Spinal cord (tissue), 10 donors: Measurements from ENCODE around the gene PDZD2. TPM values are rescaled to one million over a fixed set of nuclear protein-coding genes. Genes with fewer than 3 reads are reported as not detected.

Experiments used
- DNase-seq, 6 donors: peaks; one replicate each; pipeline versions ENCODE4 v3.0.0 to v3.0.0-alpha.2; 2013 to 2015; ENCODE audit warnings: low spot score in 6 of 6, low read depth in 4 of 6
- H3K27ac ChIP-seq: one replicate; pipeline ENCODE4 v1.5.1; 2013; ENCODE audit warnings: low read depth, low read length, control low read depth
- H3K27me3 ChIP-seq: one replicate; pipeline ENCODE4 v1.6.1; 2013; ENCODE audit warnings: low read length; ENCODE audit not compliant: control insufficient read depth, insufficient read depth
- H3K36me3 ChIP-seq: one replicate; pipeline ENCODE4 v1.6.1; 2013; ENCODE audit warnings: low read length; ENCODE audit not compliant: control insufficient read depth, insufficient read depth
- H3K4me1 ChIP-seq: one replicate; pipeline ENCODE4 v1.6.1; 2013; ENCODE audit warnings: low read length; ENCODE audit not compliant: control insufficient read depth, insufficient read depth
- H3K4me3 ChIP-seq: one replicate; pipeline ENCODE4 v1.5.1; 2013; ENCODE audit warnings: low read depth, low read length, control low read depth
- H3K9me3 ChIP-seq: one replicate; pipeline ENCODE4 v1.6.1; 2013; ENCODE audit warnings: low read length; ENCODE audit not compliant: control insufficient read depth, insufficient read depth
- WGBS: methylation state at CpG from one replicate; pipeline ENCODE4 v1.1.5; 2013; ENCODE audit warnings: missing lambda C conversion rate; ENCODE audit not compliant: insufficient coverage; 5-methylcytosine and 5-hydroxymethylcytosine counted together
- polyA plus RNA-seq, 2 donors: library from polyadenylated mRNA; unstranded; fragments of 120-200 nt; gene quantifications; one replicate each; pipeline ENCODE4 v1.2.1, GENCODE V29; 2013; ENCODE audit not compliant: insufficient read length in 2 of 2
- total RNA-seq, 2 donors: library from RNA; depleted of rRNA in 1 of 2; stranded (reverse); fragments of 120-200 nt in 1 of 2; fragments of >200 nt in 1 of 2; gene quantifications; one replicate each; pipeline versions ENCODE4 v1.2.3 to v1.2.4, GENCODE V29; 2013 to 2014
- donor health status: healthy.

The PDZD2 gene
- total and polyA plus RNA-seq, 4 donors = 22.1 to 40.2 (median 34.9) TPM

DNA sequence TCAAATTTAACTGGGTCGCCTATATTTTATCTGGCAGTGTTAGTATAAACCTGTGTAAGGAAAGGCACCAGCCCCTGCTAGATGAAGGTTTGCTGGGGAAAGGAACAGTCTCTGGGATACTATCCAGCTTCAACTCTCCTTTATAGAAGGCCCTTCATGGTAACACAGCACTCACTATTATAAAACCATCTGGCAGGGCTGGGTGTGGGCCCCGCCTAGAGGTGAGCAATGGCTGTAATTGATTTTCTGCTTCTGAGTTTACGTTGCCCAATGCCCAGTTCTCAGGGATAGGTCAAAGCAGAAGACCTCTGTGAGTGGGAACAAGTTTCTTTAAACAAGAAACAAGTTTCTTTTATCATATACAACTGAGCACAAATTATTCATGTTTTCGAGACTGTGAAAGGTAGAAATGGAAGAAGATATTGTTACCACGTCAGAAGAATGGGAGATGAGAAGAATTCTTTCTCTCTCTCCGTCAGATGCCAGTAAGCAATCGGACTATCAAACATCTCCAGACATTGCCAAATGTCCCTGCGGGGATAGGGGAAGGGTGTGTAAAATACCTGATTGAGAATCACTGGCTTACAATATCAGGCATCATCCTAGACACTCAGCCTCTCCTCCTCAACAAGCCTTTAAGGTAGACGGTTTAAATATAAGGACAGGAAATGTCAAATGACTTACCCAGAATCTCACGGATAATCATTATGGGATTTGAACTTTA, 205.9 kb downstream of the PDZD2 start:
- H3K4me1 ChIP-seq = no peaks in the 10 kb centered on the region
- DNase-seq = no peak
- H3K27ac ChIP-seq = no peak overlapping the region
- no peaks in the 10 kb centered on the region for H3K9me3 ChIP-seq
- no peaks in the 10 kb centered on the region for H3K36me3 ChIP-seq
- 80% methylated on average over 1 of the region's 10 CpGs for WGBS
- no peak overlapping the region for H3K4me3 ChIP-seq
- H3K27me3 ChIP-seq = no peaks in the 10 kb centered on the region

DNA sequence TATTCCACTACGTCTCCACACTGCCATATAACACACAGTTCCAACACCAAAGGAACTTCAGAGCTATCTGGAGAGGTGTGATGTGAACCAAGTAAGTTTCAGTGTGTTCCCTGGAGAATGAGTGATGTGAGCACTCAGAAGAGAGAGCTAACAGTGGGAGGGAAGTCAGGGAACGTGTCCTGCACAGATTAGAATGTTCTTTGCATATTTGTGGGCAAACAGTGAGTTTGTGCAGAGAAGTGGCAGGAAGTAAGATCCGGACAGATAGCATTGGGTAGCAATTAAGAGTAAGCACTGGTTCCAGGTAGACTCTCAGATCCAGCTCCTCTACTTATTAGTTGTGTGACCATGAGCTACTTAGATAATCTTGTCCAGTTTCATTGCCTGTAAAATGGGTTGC, 206.4 kb downstream of the PDZD2 start:
- H3K4me3 ChIP-seq = no peak overlapping the region
- no peaks in the 10 kb centered on the region for H3K27me3 ChIP-seq
- WGBS = 57% methylated on average over 1 of the region's 3 CpGs
- H3K4me1 ChIP-seq = no peaks in the 10 kb centered on the region
- H3K27ac ChIP-seq = no peak overlapping the region
- DNase-seq = no peak
- no peaks in the 10 kb centered on the region for H3K36me3 ChIP-seq
- no peaks in the 10 kb centered on the region for H3K9me3 ChIP-seq

DNA sequence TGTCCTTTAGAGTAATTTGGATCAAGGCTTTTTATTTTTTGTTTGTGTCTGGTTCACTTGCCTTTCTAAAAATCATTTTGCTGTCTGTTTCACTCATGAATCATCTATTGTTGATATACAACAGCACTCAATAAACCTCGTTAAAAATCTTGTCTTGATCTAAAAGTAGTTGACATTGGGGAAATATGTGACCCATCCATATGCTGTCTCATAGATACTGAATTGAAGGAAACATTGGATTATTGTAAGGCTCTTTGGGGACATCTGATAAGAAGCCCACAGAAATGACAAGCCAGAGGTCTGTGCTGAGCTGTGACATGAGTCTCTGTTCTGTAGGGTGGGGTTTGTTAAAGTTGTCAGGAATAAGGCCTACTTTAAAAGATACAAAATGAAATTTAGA, 208.0 kb downstream of the PDZD2 start:
- Histone ChIP-seq H3K9me3 (no peaks in the 10 kb centered on the region), H3K4me3 (no peak overlapping the region), H3K27me3 (no peaks in the 10 kb centered on the region), H3K4me1 (no peaks in the 10 kb centered on the region), H3K36me3 (no peaks in the 10 kb centered on the region), H3K27ac (no peak overlapping the region)
- DNase-seq = no peak
- no CpG with 5 or more reads among the region's 1 CpG for WGBS

DNA sequence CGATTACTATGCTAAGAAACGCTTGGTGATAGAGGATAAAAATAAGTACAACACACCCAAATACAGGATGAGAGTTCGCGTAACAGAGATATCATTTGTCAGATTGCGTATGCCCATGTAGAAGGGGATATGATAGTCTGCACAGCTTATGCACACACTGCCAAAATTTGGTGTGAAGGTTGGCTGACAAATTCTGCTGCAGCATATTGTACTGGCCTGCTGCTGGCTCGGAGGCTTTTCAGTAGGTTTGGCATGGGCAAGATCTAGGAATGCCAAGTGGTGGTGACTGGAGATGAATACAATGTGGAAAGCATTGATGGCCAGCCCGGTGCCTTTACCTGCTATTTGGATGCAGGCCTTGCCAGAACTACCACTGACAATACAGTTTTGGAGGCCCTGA, 208.4 kb downstream of the PDZD2 start:
- Histone ChIP-seq H3K36me3 (no peaks in the 10 kb centered on the region), H3K4me3 (no peak overlapping the region), H3K27ac (no peak overlapping the region), H3K4me1 (no peaks in the 10 kb centered on the region), H3K9me3 (no peaks in the 10 kb centered on the region), H3K27me3 (no peaks in the 10 kb centered on the region)
- DNase-seq = peak in 3 of 6 donors; percentile 7 to 87 (median 43)
- WGBS = 41% methylated on average over 2 of the region's 7 CpGs

DNA sequence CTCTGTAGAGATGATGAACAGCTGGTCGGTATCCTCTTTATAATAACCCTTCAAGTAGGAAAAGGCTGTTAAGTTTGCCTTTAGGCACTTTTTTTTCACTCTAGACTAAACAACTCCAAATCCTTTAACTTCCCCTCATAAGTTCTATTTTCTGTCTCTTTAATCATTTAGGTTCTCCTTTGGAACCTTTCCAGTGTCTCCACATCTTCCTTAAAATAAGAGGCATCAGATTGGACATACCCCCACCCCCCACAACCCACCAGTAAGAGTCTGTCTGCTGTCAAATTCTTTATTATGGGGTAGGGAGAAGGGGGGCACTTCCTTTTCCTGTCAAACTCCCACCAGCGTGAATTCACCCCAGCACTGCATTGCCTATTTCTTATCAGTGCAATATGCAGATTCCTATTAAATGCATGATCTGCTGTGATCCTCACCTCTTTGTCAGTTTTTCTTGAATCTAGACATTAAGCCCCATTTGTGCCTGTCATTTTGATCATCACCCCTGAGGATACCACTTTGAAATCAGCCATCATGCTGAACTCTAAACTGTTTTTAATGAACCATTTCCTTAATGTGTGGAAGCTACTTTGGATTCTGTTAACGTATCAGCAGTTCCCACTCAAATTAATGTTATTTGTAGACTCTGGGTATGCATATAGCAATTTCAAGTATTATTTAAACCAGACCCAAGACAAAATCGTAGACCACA, 212.2 kb downstream of the PDZD2 start:
- H3K36me3 ChIP-seq = no peaks in the 10 kb centered on the region
- H3K9me3 ChIP-seq = no peaks in the 10 kb centered on the region
- H3K4me3 ChIP-seq = no peak overlapping the region
- H3K27ac ChIP-seq = no peak overlapping the region
- DNase-seq = peak in 1 of 6 donors; percentile 76
- peaks cover 25% of the 10 kb centered on the region for H3K4me1 ChIP-seq
- peaks cover 21% of the 10 kb centered on the region for H3K27me3 ChIP-seq
- 83% methylated on average over 1 of the region's 4 CpGs for WGBS

DNA sequence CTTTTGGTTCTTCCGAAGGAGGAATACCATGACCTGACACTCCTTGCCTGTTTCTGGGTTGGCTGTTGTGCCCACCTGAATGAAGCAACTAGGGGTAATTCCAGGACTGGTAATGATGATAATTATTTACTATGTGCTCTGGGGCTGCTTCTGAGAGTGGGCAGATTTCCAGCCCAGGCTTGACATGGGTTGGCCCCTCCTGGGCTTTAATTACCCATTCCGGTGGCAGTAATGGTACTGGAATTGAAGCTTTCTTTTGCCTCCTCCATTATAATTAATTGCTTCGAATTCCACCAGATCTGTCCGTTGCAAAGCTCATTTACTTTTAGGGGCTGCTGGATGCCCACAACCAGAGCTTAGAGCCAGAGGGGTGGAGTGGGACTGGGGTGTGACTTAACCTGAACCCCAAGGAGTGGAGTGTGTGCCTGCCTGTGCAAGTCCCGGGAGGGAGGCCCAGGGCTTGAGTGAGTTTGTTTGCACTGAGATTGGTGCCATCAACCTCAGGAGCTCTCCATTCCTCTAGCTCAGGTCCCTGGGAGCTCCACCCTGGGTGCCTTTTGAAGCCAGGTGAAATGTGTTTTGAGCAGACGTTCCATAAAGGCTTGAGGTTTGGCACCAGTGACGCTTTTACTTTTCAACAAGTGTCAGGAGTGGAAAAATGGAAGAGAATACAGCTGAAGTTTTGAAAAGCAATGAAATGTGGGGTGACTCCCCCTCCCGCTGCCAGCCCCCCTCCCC, 214.6 kb downstream of the PDZD2 start:
- Histone ChIP-seq H3K27me3 (peaks cover 30% of the 10 kb centered on the region), H3K36me3 (no peaks in the 10 kb centered on the region), H3K27ac (no peak overlapping the region), H3K4me3 (no peak overlapping the region), H3K9me3 (no peaks in the 10 kb centered on the region), H3K4me1 (peaks cover 29% of the 10 kb centered on the region)
- DNase-seq = peak in 1 of 6 donors; percentile 16
- whole genome bisulfite sequencing = 43% methylated on average over 3 of the region's 8 CpGs

DNA sequence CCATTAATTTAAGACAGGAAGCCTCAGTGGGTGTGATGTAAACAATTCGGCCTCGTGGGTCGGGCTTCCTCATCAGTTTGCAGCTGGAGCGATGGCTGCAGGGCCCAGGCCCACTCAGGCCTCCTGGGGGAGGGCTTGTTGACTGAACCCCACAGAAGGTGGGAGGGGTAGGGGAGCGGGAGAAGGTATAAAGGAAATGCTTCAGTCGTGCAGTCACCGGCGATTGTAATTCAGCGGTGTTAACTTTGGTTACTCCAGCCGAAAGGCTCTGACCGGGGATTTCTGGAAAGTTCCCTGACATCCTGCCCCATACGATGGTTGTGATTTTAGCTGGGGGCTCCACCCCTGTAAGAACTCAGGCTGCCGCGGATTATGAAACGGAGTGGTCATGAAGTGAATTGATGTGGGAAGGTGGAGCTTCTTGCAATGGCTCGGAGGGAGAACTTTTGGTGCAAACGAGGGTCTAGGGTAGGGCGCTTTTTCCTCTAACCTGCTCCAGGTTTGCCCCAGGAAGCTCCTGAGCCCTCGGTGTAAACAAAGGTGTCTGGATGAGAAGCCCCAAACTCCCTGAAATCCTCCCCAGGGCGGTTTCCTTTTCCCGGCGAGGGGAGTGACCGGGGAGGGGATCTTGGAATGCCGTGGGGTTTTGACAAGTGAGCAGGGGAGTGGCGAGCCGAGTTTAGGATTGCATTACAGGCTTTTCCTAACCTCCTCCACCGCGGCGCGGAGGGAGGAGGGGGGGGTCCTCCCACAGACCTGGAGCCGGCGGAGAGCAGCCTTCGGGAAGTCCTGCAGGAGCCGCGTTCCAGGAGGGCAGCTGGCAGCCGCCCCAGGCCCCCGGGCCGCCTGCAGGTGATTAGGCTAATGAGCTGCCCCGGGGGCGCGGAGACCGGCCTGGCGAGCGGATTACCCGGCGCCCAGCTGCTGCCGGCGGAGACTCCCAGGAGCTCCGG, 215.5 kb downstream of the PDZD2 start:
- WGBS = 6% methylated on average over 41 of the region's 49 CpGs
- H3K27ac ChIP-seq = peak overlapping the region; percentile 76
- peak overlapping the region; percentile 61 for H3K4me3 ChIP-seq
- no peaks in the 10 kb centered on the region for H3K36me3 ChIP-seq
- no peaks in the 10 kb centered on the region for H3K9me3 ChIP-seq
- H3K27me3 ChIP-seq = peaks cover 30% of the 10 kb centered on the region
- H3K4me1 ChIP-seq = peaks cover 29% of the 10 kb centered on the region
- peak in 3 of 6 donors; percentile 6 to 63 (median 13) for DNase-seq

DNA sequence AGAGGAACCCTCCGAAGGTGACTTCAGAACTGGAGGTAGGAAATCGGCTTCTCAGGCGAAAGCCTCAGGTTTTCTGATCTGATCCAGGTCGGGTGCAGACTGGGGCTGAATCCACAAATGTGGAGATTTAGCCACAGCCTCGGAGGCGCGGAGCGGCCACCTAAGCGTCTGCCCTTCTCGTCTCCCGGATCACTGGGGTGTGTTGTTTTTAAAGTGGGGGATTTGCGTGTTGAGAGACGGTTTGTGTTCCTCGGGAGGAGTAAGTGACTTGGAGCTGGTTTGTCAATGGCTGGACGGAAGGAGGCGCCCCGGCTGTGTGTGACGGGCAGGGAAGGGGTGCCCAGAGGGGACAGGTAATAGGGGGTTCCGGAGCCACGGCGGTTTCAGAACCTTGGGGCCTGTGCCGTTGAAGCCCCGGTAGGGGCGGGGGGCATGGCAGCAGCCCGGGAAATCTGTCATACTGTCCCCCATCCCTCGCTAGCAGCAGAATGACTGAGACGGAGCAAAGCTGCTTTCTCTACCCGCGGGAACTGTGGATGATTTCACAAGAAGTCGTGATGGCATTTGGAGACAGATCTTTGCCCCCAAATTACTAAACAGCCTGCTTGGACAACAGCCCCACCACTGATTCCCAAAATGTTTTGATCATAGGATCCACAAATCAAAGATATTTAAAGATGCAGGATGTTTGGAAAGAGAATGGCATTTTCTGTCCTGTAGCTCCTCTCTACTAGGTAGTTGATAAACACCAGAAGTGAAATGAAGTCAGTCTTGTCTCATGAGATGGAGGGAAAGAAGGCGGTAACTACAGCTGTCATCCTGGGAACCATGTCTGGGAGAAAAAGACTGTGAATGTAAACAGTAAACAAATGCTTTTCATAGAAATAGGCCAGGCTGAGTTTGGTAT, 216.5 kb downstream of the PDZD2 start:
- no peaks in the 10 kb centered on the region for H3K36me3 ChIP-seq
- peak overlapping the region; percentile 61 for H3K4me3 ChIP-seq
- peak in 4 of 6 donors; percentile 14 to 70 (median 45) for DNase-seq
- H3K9me3 ChIP-seq = no peaks in the 10 kb centered on the region
- H3K27ac ChIP-seq = peak overlapping the region; percentile 76
- peaks cover 30% of the 10 kb centered on the region for H3K27me3 ChIP-seq
- 2% methylated on average over 25 of the region's 31 CpGs for WGBS
- H3K4me1 ChIP-seq = peaks cover 29% of the 10 kb centered on the region
